GM12875 (cell line): ENCODE measurements around the gene SCFD2.

Source experiments
- H3K4me3 ChIP-seq: one replicate; pipeline ENCODE4 v1.5.1; 2011; ENCODE audit warnings: low read depth, low read length, control low read depth
- CTCF ChIP-seq: IDR thresholded peaks from 2 replicates; pipeline ENCODE4 v1.5.1; 2011; ENCODE audit warnings: low read depth, mild to moderate bottlenecking, control low read depth, inconsistent platforms, low read length, moderate library complexity, borderline replicate concordance; ENCODE audit not compliant: insufficient read depth

The SCFD2 gene

GRCh38 chr4:53132132-53132891 is 233.5 kb downstream of the SCFD2 start:
- no peak overlapping the region for H3K4me3 ChIP-seq
- TF ChIP-seq CTCF = no peak

GRCh38 chr4:53131562-53131925 is 234.3 kb downstream of the SCFD2 start:
- H3K4me3 ChIP-seq = no peak overlapping the region
- TF ChIP-seq CTCF = no peak

- no peak overlapping the region for H3K4me3 ChIP-seq
- no peak for TF ChIP-seq CTCF
These were observed 234.8 kb downstream of the SCFD2 start for GRCh38 chr4:53130896-53131561.

- no peak overlapping the region for H3K4me3 ChIP-seq
- TF ChIP-seq CTCF = no peak
These were observed 237.0 kb downstream of the SCFD2 start for GRCh38 chr4:53128706-53129357.

GRCh38 chr4:53128231-53128630 is 237.6 kb downstream of the SCFD2 start:
- TF ChIP-seq CTCF = no peak
- no peak overlapping the region for H3K4me3 ChIP-seq

GRCh38 chr4:53127365-53127764 is 238.5 kb downstream of the SCFD2 start:
- TF ChIP-seq CTCF = no peak
- no peak overlapping the region for H3K4me3 ChIP-seq

DNA sequence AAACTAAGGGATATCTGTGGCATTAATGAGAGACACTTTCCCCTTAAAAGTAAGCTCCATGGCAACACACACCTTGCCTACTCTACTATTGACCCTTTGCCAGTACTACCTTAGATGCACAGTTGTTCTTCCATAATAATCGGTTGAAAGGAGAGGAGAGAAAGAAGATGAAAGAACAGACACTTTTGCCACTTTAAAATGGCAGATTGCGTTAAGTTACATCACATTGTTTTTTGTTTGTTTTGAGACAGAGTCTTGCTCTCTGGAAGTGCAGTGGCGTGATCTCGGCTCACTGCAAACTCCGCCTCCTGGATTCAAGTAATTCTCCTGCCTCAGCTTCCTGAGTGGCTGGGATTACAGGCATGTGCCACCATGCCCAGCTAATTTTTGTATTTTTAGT is 239.8 kb downstream of the SCFD2 start:
- H3K4me3 ChIP-seq = no peak overlapping the region

More for the DNA sequence above, 239.8 kb downstream of the SCFD2 start:
- TF ChIP-seq CTCF = no peak
